ENCODE data around the gene RAB5B.
"Not testable (repeated sequence)": the region's sequence is repeated elsewhere in the genome, so short reads cannot be mapped to it uniquely, and the experiment has no call there.

RAB5B gene

GRCh38 chr12:56013482-56013881 lies 39.6 kb downstream of the RAB5B start:
- DNase-seq (ENCODE audit: low read depth in 3 of 3, low spot score in 1 of 3) = no peak

DNA sequence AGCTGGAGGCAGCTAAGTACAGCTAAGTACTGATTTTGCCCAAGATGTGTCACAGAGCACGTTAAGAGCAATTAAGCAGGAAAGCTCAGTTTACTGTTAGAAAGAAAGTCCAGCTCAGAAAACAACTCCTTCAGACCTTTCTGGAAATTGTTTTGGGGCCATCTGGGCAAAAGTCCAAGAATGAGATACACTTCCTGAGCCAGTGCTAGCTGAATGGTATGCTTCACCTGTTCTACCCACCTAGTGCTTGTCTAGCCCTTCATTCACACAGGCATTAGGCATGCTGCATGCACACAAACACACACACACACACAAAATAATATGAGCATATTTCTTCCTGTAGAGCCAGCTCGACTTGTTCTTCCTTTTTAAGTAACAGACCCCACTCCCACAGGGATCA lies 40.3 kb downstream of the RAB5B start:
- DNase-seq (ENCODE audit: low read depth in 3 of 3, low spot score in 1 of 3) = no peak

DNA sequence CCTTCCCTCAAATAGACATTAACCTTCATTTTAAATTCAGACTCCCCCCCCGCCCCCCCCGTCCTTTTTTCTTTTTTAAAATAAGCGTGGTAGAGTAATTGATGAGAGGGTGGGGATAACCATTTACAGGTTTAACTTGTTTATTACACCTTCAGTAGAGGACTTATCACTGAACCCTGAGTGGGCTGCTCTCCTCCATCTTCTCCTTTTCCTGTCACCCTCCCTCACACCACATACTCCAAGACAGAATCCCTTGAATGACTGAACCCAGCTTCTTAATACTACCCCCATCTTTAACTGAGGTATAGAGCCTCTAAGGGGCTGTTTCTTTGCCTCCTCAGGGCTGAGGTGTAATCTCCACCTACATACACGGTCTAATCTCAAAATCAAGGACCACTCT lies 43.3 kb downstream of the RAB5B start:
- DNase-seq (ENCODE audit: low read depth in 3 of 3, low spot score in 1 of 3) = no peak

DNA sequence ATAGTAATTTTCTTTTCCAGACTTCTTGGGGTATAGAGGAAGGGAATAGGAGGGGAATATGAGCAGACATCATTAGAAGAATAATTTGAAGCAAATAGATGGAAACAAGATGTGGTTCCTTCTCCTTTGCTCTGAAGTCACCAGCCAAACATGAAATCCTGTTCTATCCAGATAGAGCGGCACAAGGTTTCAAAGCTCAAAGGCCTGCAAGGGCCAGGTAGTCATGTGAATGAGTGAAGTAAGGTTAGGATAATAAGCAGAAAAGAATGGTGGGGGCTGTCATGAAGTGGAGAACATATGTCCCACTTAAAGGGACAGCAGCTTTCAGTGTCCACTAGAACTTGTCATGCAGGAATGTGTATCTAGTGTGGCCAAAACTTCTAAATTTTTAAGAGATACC lies 44.5 kb downstream of the RAB5B start:
- no peak for DNase-seq (ENCODE audit: low read depth in 3 of 3, low spot score in 1 of 3)

DNA sequence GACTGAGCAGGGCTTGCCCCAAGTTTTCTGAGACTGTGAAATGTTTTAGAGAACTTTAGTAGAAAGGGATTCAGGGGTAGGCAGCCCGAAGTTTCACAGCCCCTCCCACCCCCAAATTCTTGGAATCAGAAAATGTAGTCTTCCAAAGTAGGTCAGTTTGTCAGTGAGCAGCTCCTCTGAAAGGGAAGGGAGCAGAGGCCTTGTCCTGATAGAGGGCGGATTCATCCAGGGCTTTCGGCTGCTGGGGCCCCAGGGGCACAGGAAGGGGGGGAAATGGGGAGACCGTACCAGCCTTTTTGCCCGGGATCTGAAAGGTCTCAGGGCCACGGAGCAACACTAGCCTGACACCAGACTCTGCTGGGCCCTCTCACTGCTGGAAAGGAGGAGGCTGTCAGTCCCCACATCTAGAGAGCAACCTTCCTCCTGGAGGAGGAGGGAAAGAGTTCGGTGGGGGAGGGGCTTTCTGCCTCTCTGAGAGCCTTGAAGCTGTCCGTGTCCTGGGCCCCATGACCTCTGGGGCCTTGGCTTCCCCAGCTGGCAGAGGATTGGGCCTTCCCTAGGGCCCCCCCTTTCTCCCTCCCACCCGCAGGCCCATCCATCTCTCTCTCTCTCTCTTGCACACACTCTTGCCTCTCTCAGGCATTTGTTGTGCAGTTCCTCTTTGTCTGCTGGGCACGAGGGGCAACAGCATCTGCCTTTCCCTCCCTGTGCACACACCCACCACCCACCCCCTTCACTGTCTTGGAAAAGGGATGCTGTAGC lies 46.7 kb downstream of the RAB5B start, which contains the start of gene IKZF4:
TSS of gene IKZF4 (plus strand) at position 621 of the 762 bp plus-strand sequence. CDS start 451 bp downstream, outside the sequence.
- DNase-seq (ENCODE audit: low read depth in 3 of 3, low spot score in 1 of 3) = no peak

- no peak for DNase-seq (ENCODE audit: low read depth in 3 of 3, low spot score in 1 of 3)
Observed at GRCh38 chr12:56021889-56022497, 48.1 kb downstream of the RAB5B start.

GRCh38 chr12:56028511-56029165 lies 54.8 kb downstream of the RAB5B start:
- no peak for DNase-seq (ENCODE audit: low read depth in 3 of 3, low spot score in 1 of 3)

DNA sequence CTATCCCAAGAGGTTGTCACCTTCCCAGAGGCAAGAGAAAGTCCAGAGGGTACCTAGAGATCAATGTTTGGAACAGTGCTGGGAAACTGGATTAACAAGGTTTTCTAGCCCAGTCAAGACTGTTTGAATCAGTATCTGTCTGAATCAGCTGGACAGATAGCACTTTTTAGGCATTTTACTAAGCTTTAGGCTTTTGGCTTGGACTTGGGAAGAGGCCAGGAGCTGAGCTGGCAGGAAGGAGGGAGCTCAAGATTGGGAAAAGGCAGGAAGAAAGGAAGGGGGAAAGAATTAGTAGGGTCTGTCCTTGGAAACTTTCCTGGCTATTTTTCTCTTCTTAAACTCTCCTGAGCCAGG lies 55.3 kb downstream of the RAB5B start:
- no peak for DNase-seq (ENCODE audit: low read depth in 3 of 3, low spot score in 1 of 3)

GRCh38 chr12:56029666-56030293 lies 55.9 kb downstream of the RAB5B start:
- no peak for DNase-seq (ENCODE audit: low read depth in 3 of 3, low spot score in 1 of 3)

DNA sequence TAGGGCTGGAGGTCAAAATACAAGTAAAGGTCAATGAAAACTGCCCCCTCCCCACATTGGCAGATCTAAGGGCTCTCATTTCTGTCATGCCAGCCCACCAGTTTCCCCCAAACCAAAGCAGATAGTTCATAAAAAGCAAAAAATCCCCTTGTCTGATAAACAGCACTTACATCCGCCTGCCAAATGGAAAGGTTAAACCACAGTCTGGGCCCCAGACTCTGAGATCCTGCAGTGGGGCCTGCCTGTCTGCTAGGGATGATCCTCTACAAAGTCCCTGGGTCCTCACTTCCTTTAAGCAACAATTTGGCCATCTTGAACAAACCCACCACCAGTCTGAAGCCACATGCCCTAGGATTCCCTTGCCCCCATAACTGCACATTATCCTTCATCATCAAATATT lies 58.1 kb downstream of the RAB5B start:
- DNase-seq (ENCODE audit: low read depth in 3 of 3, low spot score in 1 of 3) = no peak

DNA sequence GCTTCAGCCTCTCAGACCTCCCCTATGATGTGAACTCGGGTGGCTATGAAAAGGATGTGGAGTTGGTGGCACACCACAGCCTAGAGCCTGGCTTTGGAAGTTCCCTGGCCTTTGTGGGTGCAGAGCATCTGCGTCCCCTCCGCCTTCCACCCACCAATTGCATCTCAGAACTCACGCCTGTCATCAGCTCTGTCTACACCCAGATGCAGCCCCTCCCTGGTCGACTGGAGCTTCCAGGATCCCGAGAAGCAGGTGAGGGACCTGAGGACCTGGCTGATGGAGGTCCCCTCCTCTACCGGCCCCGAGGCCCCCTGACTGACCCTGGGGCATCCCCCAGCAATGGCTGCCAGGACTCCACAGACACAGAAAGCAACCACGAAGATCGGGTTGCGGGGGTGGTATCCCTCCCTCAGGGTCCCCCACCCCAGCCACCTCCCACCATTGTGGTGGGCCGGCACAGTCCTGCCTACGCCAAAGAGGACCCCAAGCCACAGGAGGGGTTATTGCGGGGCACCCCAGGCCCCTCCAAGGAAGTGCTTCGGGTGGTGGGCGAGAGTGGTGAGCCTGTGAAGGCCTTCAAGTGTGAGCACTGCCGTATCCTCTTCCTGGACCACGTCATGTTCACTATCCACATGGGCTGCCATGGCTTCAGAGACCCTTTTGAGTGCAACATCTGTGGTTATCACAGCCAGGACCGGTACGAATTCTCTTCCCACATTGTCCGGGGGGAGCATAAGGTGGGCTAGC lies 60.9 kb downstream of the RAB5B start:
- no peak for DNase-seq (ENCODE audit: low read depth in 3 of 3, low spot score in 1 of 3)

GRCh38 chr12:56037161-56037560 lies 63.3 kb downstream of the RAB5B start:
- DNase-seq (ENCODE audit: low read depth in 3 of 3, low spot score in 1 of 3) = no peak

- no peak for DNase-seq (ENCODE audit: low read depth in 3 of 3, low spot score in 1 of 3)
Observed at GRCh38 chr12:56038022-56038655, 64.3 kb downstream of the RAB5B start.

DNA sequence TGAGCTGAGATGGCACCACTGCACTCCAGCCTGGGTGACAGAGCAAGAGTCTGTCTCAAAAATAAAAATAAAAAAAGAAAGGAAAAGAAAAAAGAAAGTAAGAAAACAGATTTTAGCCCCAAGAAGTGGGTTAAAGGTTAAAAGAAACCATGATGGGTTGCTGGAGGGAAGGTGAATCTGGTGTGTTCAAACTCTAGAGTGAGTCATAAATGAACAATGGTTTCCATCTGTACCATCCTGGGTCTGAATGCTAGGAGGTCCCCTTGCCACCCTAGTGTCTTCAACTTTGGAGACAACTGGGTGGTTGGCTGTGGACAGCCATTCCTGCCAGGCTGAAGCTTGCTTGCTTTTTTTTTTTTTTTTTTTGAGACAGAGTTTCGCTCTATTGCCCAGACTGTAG lies 66.3 kb downstream of the RAB5B start:
- DNase-seq (ENCODE audit: low read depth in 3 of 3, low spot score in 1 of 3) = no peak

- DNase-seq (ENCODE audit: low read depth in 3 of 3, low spot score in 1 of 3) = no peak
Observed at GRCh38 chr12:56040963-56041551, 67.2 kb downstream of the RAB5B start.

DNA sequence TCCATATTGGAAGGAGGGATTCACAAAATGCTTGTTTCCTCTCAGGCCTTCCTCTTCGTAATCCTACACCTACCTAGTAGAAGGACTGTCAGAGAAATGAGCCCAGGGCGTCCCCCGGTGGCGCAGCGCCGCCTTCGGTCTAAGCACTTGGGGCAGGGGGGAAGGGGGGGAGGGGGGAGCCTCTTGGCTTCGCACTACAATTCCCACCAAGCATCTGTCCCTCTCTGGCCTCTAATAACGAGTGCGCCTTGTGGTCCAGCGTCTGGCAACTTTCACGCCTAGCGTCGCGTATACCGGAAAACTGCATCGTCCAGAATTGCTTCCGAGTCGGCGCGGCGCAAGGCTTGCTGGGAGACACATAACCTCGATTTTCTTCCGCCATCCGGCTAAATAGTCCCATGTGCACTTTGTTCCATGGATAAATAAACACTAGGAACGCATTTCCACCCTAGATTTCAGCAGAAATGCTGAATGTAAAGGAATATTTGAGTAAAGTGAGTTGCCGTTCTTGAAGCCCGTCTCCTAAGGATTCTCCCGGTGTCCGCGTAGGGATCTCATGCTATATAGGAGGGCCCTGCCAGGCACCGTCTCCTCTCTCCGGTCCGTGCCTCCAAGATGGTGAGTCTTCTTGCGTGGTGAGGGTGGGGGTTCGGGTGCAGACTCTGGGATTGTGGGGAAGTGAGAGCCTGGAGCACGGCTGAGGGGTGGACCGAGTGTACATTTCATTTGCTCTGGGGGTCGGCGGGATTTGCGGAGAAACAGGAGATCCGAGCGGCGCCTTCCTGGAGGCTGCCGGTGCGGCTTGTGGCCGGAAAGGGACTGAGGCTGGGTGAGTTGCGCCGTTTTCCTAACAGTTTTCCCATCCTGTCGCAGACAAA lies 67.9 kb downstream of the RAB5B start, which contains the start of gene RPS26:
TSS of gene RPS26 (plus strand) at position 367 of the 878 bp plus-strand sequence. CDS start at position 616, 249 bp downstream.
- DNase-seq (ENCODE audit: low read depth in 3 of 3, low spot score in 1 of 3) = peak; percentile 72 to 86 (median 72)

- DNase-seq (ENCODE audit: low read depth in 3 of 3, low spot score in 1 of 3) = not testable (repeated sequence)
Observed at GRCh38 chr12:56042430-56042813, 68.5 kb downstream of the RAB5B start.

DNA sequence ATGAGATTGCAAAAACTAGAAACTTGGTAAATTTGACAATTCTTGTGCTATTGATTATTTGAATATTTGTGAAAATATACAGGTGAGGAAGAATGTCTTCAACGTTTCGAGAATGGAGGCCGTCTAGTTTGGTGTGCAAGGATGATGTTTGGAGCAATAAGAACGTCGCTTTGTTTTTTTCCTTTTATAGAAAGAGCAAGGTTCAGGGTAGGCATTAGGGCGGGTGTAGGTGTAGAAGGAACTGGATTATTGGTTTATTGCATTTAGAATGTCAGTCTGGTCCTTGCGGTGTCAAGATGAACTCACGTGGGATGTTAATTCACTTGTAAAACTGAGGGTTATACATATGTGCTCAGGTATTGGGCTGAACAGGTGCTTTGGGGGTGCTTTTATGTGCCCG lies 69.0 kb downstream of the RAB5B start:
- DNase-seq (ENCODE audit: low read depth in 3 of 3, low spot score in 1 of 3) = no peak

Data from stimulated activated CD4-positive, alpha-beta T cell treated with anti-CD3 and anti-CD28 coated beads, TNF-alpha, amount 100 ng/mL, for 1 hour (primary cell).